A549 (cell line): ENCODE results near the gene UXS1.

Source experiments
- CTCF ChIP-seq: fragments of >200 bp; sonication (Bioruptor Twin); formaldehyde crosslinking; IDR thresholded peaks from 3 replicates; pipeline ENCODE4 v1.5.1; 2016
- EHF ChIP-seq: fragments of 250-450 bp; sonication (Bioruptor Pico); IDR thresholded peaks from 2 replicates; pipeline ENCODE4 v1.5.0; 2020; ENCODE audit warnings: mild to moderate bottlenecking
- EHMT2 ChIP-seq: fragments of 200-600 bp; sonication (generic); IDR thresholded peaks from 2 replicates; pipeline ENCODE4 v1.6.1; 2016; ENCODE audit warnings: antibody characterized with exemption, low read depth, mild to moderate bottlenecking, moderate library complexity
- POLR2A ChIP-seq: IDR thresholded peaks from 2 replicates; pipeline ENCODE4 v1.6.1; 2012; ENCODE audit warnings: mild to moderate bottlenecking, low read length
- RCOR1 ChIP-seq: fragments of 150-350 bp; IDR thresholded peaks from 2 replicates; pipeline ENCODE4 v1.6.1; 2014; ENCODE audit warnings: antibody characterized with exemption, low read length, low read depth
- TF ChIP-seq, protein P1 (sequence below): fragments of >200 bp; sonication (Bioruptor Twin); formaldehyde crosslinking; IDR thresholded peaks from 2 replicates; pipeline ENCODE4 v1.6.1; 2016
- TF ChIP-seq, protein P2 (sequence below): IDR thresholded peaks from 2 replicates; pipeline ENCODE4 v1.6.1; 2012
- TF ChIP-seq, protein P3 (sequence below): fragments of 450-650 bp; IDR thresholded peaks from 2 replicates; pipeline ENCODE4 v1.6.1; 2014; ENCODE audit warnings: antibody characterized with exemption

- TF ChIP-seq EHF (CRISPR knock-in tag) (no peak), POLR2A (no peak), CTCF (no peak), EHMT2 (no peak), RCOR1 (no peak)
- TF ChIP-seq, protein P1, sequence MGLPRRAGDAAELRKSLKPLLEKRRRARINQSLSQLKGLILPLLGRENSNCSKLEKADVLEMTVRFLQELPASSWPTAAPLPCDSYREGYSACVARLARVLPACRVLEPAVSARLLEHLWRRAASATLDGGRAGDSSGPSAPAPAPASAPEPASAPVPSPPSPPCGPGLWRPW, result no peak
- TF ChIP-seq, protein P2, sequence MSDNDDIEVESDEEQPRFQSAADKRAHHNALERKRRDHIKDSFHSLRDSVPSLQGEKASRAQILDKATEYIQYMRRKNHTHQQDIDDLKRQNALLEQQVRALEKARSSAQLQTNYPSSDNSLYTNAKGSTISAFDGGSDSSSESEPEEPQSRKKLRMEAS, result no peak
- TF ChIP-seq, protein P3, sequence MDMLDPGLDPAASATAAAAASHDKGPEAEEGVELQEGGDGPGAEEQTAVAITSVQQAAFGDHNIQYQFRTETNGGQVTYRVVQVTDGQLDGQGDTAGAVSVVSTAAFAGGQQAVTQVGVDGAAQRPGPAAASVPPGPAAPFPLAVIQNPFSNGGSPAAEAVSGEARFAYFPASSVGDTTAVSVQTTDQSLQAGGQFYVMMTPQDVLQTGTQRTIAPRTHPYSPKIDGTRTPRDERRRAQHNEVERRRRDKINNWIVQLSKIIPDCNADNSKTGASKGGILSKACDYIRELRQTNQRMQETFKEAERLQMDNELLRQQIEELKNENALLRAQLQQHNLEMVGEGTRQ, result no peak
These were observed 87.2 kb downstream of the UXS1 start for GRCh38 chr2:106106622-106107508.
